ENCODE results near the gene TNRC6B.

The TNRC6B gene

GRCh38 chr22:40237241-40237640, 59.5 kb downstream of the TNRC6B start:
- DNase-seq (ENCODE audit: low spot score): peak; percentile 51
- TF ChIP-seq CTCF (IDR thresholded peaks at IDR 0.05; ENCODE audit: borderline replicate concordance, control extremely low read depth, extremely low read depth, insufficient read depth, missing control alignments): no peak
- in situ Hi-C loops (cut with MboI; ENCODE audit: low sequenced_read_pairs, unreplicated experiment): no loop called here

- in situ Hi-C loops (cut with MboI; ENCODE audit: low sequenced_read_pairs, unreplicated experiment): no loop called here
- DNase-seq (ENCODE audit: low spot score): peak; percentile 48
- TF ChIP-seq CTCF (IDR thresholded peaks at IDR 0.05; ENCODE audit: borderline replicate concordance, control extremely low read depth, extremely low read depth, insufficient read depth, missing control alignments): no peak
Measured at GRCh38 chr22:40237788-40238424, 60.2 kb downstream of the TNRC6B start.

- no peak for DNase-seq (ENCODE audit: low spot score)
- in situ Hi-C loops (cut with MboI; ENCODE audit: low sequenced_read_pairs, unreplicated experiment): no loop called here
Measured at GRCh38 chr22:40238425-40239344, 61.0 kb downstream of the TNRC6B start.

GRCh38 chr22:40239345-40239683, 61.6 kb downstream of the TNRC6B start:
- in situ Hi-C loops (cut with MboI; ENCODE audit: low sequenced_read_pairs, unreplicated experiment): no loop called here
- no peak for TF ChIP-seq CTCF (IDR thresholded peaks at IDR 0.05; ENCODE audit: borderline replicate concordance, control extremely low read depth, extremely low read depth, insufficient read depth, missing control alignments)
- DNase-seq (ENCODE audit: low spot score): no peak

More at GRCh38 chr22:40238425-40239344, 61.0 kb downstream of the TNRC6B start:
- no peak for TF ChIP-seq CTCF (IDR thresholded peaks at IDR 0.05; ENCODE audit: borderline replicate concordance, control extremely low read depth, extremely low read depth, insufficient read depth, missing control alignments)

- DNase-seq (ENCODE audit: low spot score): no peak
- no peak for TF ChIP-seq CTCF (IDR thresholded peaks at IDR 0.05; ENCODE audit: borderline replicate concordance, control extremely low read depth, extremely low read depth, insufficient read depth, missing control alignments)
- in situ Hi-C loops (cut with MboI; ENCODE audit: low sequenced_read_pairs, unreplicated experiment): no loop called here
Measured at GRCh38 chr22:40240160-40240559, 62.4 kb downstream of the TNRC6B start.

GRCh38 chr22:40240686-40241085, 63.0 kb downstream of the TNRC6B start:
- no peak for TF ChIP-seq CTCF (IDR thresholded peaks at IDR 0.05; ENCODE audit: borderline replicate concordance, control extremely low read depth, extremely low read depth, insufficient read depth, missing control alignments)
- DNase-seq (ENCODE audit: low spot score): no peak
- in situ Hi-C loops (cut with MboI; ENCODE audit: low sequenced_read_pairs, unreplicated experiment): no loop called here
